NCI-H1694 treated with DMSO at 0.1 percent for 48 hours (cell line): Measurements from ENCODE around the gene GHDC.
"Not testable (repeated sequence)": the region's sequence is repeated elsewhere in the genome, so short reads cannot be mapped to it uniquely, and the experiment has no call there.

Source experiments
- DNase-seq: peaks from one replicate; lab custom pipeline; 2025; lab: John Stamatoyannopoulos, UW

The GHDC gene

GRCh38 chr17:42153919-42154742 lies 40.2 kb downstream of the GHDC start:
- no peak for DNase-seq

- no peak for DNase-seq
These were observed 47.2 kb downstream of the GHDC start for GRCh38 chr17:42146911-42147607.

- not testable (repeated sequence) for DNase-seq
These were observed 51.2 kb downstream of the GHDC start for GRCh38 chr17:42143138-42143537.

- no peak for DNase-seq
These were observed 51.9 kb downstream of the GHDC start for GRCh38 chr17:42142371-42142896.

- DNase-seq = no peak
These were observed 52.9 kb downstream of the GHDC start for GRCh38 chr17:42141382-42141781.

- DNase-seq = not testable (repeated sequence)
These were observed 53.6 kb downstream of the GHDC start for GRCh38 chr17:42140690-42141089.
